Amygdala (tissue), 56 donors: ENCODE data around the gene POLR3K.
"Not testable (repeated sequence)": the region's sequence is repeated elsewhere in the genome, so short reads cannot be mapped to it uniquely, and the experiment has no call there.

Experiments used
- DNase-seq, 56 donors: peaks; one replicate each; lab custom pipeline; 2025; lab: John Stamatoyannopoulos, UW

POLR3K gene

DNA sequence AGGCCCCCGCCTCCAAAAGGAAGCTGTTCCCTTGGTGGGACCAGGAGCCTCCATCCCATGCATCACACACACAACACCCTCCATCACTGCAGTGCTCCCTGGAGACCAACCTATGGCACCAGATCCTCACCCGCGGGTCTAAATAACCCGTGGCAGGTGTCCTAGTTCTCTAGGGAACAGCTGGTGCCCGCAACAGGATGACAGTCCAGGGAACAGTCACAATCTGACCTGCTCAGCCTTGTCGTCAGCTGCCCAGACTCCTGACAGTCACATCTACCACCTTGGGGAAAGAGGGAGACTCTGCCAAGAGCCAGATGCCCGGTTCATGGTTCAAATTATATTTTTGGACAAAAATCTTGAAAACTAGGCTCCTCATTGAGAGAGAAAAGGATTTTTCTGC lies 22.8 kb downstream of the POLR3K start:
- not testable (repeated sequence) for DNase-seq

DNA sequence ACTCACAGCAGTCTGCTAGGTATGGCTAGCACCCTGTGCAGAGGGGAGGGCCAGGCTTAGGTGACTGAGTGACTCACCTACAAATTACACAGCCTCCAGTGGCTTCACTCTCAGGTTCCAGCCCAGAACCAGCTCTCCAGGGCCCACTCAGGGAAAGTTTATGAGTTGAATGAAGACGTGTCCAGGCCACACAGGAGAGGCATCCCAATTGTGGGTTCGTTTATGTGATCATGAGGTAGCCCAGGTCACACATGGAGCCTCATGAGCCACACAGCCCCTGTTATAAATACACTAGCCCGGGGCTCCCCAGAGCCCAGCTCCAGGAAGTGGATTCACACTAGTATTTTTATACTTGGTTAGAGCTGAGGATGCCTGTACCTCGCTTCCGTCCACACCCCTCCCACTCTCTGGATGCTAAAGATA lies 27.5 kb downstream of the POLR3K start:
- not testable (repeated sequence) for DNase-seq

DNA sequence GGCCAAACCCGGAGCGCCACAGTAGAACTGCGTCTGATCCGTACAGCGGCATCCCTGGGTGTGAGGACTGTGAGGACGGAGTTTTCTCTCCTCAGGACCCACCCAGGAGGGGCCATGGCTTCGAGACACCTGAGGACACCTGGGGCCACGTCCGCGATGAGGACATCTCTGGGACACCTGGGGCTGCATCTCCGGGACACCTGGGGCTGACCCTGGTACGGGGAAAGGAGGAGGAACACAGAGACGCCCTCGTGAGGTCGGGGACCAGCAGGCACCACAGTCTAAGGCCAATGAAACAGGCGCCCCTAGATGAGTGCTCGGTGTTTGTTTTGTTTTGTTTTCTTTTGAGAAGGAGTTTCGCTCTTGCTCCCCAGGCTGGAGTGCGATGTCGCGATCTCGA lies 29.3 kb downstream of the POLR3K start:
- not testable (repeated sequence) for DNase-seq

DNA sequence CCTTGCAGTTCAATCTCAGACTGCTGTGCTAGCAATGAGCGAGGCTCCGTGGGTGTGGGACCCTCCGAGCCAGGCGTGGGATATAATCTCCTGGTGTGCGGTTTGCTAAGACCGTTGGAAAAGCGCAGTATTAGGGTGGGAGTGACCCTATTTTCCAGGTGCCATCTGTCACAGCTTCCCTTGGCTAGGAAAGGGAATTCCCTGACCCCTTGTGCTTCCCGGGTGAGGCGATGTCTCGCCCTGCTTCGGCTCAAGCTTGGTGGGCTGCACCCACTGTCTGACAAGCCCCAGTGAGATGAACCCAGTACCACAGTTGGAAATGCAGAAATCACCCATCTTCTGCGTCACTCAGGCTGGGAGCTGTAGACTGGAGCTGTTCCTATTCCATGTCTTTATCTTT lies 32.5 kb downstream of the POLR3K start:
- not testable (repeated sequence) for DNase-seq

DNA sequence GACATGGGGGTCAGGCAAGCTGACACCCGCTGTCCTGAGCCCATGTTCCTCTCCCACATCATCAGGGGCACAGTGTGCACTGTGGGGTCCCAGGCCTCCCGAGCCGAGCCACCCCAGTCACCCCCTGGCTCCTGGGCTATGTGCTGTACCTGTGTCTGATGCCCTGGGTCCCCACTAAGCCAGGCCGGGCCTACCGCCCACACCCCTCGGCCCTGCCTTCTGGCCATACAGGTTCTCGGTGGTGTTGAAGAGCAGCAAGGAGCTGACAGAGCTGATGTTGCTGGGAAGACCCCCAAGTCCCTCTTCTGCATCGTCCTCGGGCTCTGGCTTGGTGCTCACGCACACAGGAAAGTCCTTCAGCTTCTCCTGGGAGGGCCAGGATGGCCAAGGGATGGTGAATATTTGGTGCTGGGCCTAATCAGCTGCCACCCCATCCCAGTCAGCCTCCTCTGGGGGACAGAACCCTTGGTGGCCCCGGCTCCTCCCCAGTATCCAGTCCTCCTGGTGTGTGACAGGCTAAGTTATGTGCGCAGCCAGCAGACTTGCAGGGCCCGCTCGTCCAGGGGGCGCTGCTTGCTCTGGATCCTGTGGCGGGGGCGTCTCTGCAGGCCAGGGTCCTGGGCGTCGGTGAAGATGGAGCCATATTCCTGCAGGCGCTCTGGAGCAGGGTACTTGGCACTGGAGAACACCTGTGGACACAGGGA lies 36.2 kb downstream of the POLR3K start:
- not testable (repeated sequence) for DNase-seq

DNA sequence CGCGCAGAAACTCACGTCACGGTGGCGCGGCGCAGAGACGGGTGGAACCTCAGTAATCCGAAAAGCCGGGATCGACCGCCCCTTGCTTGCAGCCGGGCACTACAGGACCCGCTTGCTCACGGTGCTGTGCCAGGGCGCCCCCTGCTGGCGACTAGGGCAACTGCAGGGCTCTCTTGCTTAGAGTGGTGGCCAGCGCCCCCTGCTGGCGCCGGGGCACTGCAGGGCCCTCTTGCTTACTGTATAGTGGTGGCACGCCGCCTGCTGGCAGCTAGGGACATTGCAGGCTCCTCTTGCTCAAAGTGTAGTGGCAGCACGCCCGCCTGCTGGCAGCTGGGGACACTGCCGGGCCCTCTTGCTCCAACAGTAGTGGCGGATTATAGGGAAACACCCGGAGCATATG lies 42.6 kb downstream of the POLR3K start:
- DNase-seq = peak in 37 of 56 donors; percentile 2 to 99 (median 86)

DNA sequence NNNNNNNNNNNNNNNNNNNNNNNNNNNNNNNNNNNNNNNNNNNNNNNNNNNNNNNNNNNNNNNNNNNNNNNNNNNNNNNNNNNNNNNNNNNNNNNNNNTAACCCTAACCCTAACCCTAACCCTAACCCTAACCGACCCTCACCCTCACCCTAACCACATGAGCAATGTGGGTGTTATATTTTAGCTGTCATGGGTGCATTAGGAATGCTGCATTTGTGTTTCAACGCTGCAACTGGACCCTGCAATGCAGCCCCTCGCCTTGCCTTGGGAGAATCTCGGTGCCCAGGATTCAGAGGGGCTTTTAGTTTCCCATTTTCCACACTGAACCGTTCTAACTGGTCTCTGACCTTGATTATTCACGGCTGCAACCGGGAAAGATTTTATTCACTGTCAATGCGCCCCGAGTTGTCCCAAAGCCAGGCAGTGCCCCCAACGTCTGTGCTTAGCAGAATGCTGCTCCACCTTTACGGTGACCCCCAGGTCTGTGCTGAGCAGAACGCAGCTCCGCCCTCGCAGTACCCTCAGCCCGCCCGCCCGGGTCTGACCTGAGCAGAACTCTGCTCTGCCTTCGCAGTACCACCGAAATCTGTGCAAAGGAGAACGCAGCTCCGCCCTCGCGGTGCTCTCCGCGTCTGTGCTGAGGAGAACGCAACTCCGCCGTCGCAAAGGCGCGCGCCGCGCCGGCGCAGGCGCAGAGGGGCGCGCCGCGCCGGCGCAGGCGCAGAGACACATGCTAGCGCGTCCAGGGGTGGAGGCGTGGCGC lies 43.3 kb downstream of the POLR3K start:
- no peak for DNase-seq
